T-helper 9 cell (primary cell): ENCODE results near the gene GALNT9.
"Not testable (repeated sequence)": the region's sequence is repeated elsewhere in the genome, so short reads cannot be mapped to it uniquely, and the experiment has no call there.

Experiments used
- DNase-seq: peaks from one replicate; pipeline ENCODE4 v3.0.0-alpha.2; 2020

The GALNT9 gene

GRCh38 chr12:132311201-132311915 is 18.0 kb downstream of the GALNT9 start:
- no peak for DNase-seq

- DNase-seq, result no peak
These were observed 19.0 kb downstream of the GALNT9 start for GRCh38 chr12:132310181-132311040.

- no peak for DNase-seq
These were observed 19.7 kb downstream of the GALNT9 start for GRCh38 chr12:132309596-132310086.

- no peak for DNase-seq
These were observed 20.4 kb downstream of the GALNT9 start for GRCh38 chr12:132308853-132309595.

- DNase-seq, result no peak
These were observed 21.2 kb downstream of the GALNT9 start for GRCh38 chr12:132307976-132308852.

GRCh38 chr12:132306885-132307191 is 22.6 kb downstream of the GALNT9 start:
- no peak for DNase-seq

- DNase-seq, result no peak
These were observed 23.2 kb downstream of the GALNT9 start for GRCh38 chr12:132305991-132306884.

GRCh38 chr12:132305560-132305966 is 23.8 kb downstream of the GALNT9 start:
- no peak for DNase-seq

GRCh38 chr12:132304866-132305265 is 24.5 kb downstream of the GALNT9 start:
- DNase-seq, result not testable (repeated sequence)

GRCh38 chr12:132303853-132304373 is 25.5 kb downstream of the GALNT9 start:
- DNase-seq, result not testable (repeated sequence)

GRCh38 chr12:132302466-132303358 is 26.7 kb downstream of the GALNT9 start:
- no peak for DNase-seq

- no peak for DNase-seq
These were observed 28.3 kb downstream of the GALNT9 start for GRCh38 chr12:132300789-132301722.

- DNase-seq, result no peak
These were observed 33.3 kb downstream of the GALNT9 start for GRCh38 chr12:132296063-132296462.

- DNase-seq, result not testable (repeated sequence)
These were observed 33.8 kb downstream of the GALNT9 start for GRCh38 chr12:132295561-132295960.

- DNase-seq, result no peak
These were observed 34.3 kb downstream of the GALNT9 start for GRCh38 chr12:132295101-132295526.

- no peak for DNase-seq
These were observed 35.0 kb downstream of the GALNT9 start for GRCh38 chr12:132294121-132295034.
